ENCODE data around the gene TAF6L. TPM values are rescaled to one million over a fixed set of nuclear protein-coding genes. Genes with fewer than 3 reads are reported as not detected.
A peak's percentile ranks its signal among the peaks of the same experiment; 100 is the strongest.

The TAF6L gene
- total and polyA plus RNA-seq, 2 of the 8 experiments (the other 6 are each of a cell fraction or from before 2014, with no cell fraction given), result 24.8 to 31.9 TPM

DNA sequence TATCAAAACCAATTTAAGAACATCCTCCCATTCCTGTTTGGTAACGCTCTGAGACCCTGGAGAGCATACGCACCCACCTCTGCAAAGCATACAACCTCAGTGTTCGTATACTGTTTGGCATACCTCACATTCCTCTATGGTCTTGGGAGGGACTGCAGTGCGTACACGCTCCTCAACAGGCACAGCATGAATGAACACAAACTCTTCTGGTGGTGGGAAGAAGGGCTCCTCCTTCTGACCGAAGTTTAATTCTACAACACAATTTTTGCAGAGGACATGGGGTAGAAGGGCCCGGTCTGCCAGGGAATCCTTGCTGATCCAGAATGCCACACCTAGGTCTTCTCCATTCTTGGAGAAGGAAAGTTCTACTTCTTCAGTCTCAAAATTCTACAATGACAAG, 49.2 kb upstream of the TAF6L start:
- Histone ChIP-seq H2AK5ac (ENCODE audit: low read depth, low read length) (no peak overlapping the region), H3K36me3 (ENCODE audit: control insufficient read depth in 2 of 4, insufficient read depth in 4 of 4, low read length in 3 of 4) (peaks cover 36 to 74% (median 62%) of the 10 kb centered on the region in 4 experiments), H4K20me1 (replicated peaks in 1 of 2; ENCODE audit: control insufficient read depth in 1 of 2, insufficient read depth in 2 of 2, low read length in 2 of 2) (peaks cover 12 to 17% of the 10 kb centered on the region in 2 experiments), H3K9ac (replicated peaks in 1 of 4; ENCODE audit: extremely low read depth in 1 of 4, low read depth in 3 of 4, low read length in 3 of 4) (no peak overlapping the region), H2AFZ (ENCODE audit: low read length) (no peak overlapping the region), H2BK5ac (ENCODE audit: low read depth, low read length) (no peak overlapping the region), H2BK120ac (replicated peaks; ENCODE audit: low read depth, low read length) (no peak overlapping the region), H3K79me1 (ENCODE audit: low read depth, low read length) (0 out of 2 replicates have a peak, but pooled peaks cover 2% of the 10 kb centered on the region), H2BK20ac (ENCODE audit: low read length) (no peak overlapping the region), H3K4me2 (ENCODE audit: insufficient read depth in 1 of 2, low read depth in 2 of 2, low read length in 2 of 2) (no peak overlapping the region), H3K9me3 (ENCODE audit: insufficient read depth in 2 of 2, low read depth in 1 of 2, low read length in 1 of 2) (no peaks in the 10 kb centered on the region), H2BK15ac (ENCODE audit: low read length) (no peak overlapping the region), H3K56ac (replicated peaks; ENCODE audit: insufficient read length, low read depth, low read length) (no peak overlapping the region), H4K91ac (replicated peaks; ENCODE audit: insufficient read length, low read length) (no peak overlapping the region), H3K14ac (ENCODE audit: insufficient read length) (no peak overlapping the region), H3K4ac (replicated peaks; ENCODE audit: insufficient read length, low read depth, low read length) (no peak overlapping the region), H3K4me1 (replicated peaks in 1 of 4; ENCODE audit: control insufficient read depth in 3 of 4, insufficient read depth in 4 of 4, low read length in 3 of 4) (no peaks in the 10 kb centered on the region; a peak in 3 of 7 replicates), H3K27ac (ENCODE audit: low read depth, low read length) (no peak overlapping the region), H3K23ac (ENCODE audit: insufficient read length) (no peak overlapping the region), H4K8ac (ENCODE audit: extremely low read depth, insufficient read depth, low read length) (no peak overlapping the region), H3K18ac (ENCODE audit: extremely low read depth, low read length) (no peak overlapping the region), H3K23me2 (ENCODE audit: low read depth, low read length) (peaks cover 9% of the 10 kb centered on the region), H3K27me3 (replicated peaks in 1 of 4; ENCODE audit: control insufficient read depth in 3 of 4, extremely low read depth in 1 of 4, insufficient read depth in 3 of 4, low read length in 3 of 4) (no peaks in the 10 kb centered on the region), H2BK12ac (ENCODE audit: low read depth, low read length) (no peak overlapping the region), H3K4me3 (ENCODE audit: extremely low read depth in 1 of 4, insufficient read depth in 2 of 4, low read depth in 3 of 4, low read length in 4 of 4) (no peak overlapping the region), H4K5ac (ENCODE audit: insufficient read length, low read depth, low read length) (no peak overlapping the region), H3K79me2 (ENCODE audit: control insufficient read depth in 1 of 2, insufficient read depth in 2 of 2, low read length in 2 of 2) (peaks cover 18 to 56% of the 10 kb centered on the region in 2 experiments)
- WGBS, 2 experiments (ENCODE audit: extremely low coverage in 1 of 2, insufficient coverage in 1 of 2, insufficient read length in 1 of 2, insufficient replicate concordance in 2 of 2, low coverage in 1 of 2, low lambda C conversion rate in 2 of 2, missing lambda C conversion rate in 1 of 2), result 92% methylated on average over 7 of the region's 7 CpGs; no CpG with 5 or more reads in 1 of the 2 experiments
- FAIRE-seq (no peak), DNase-seq (ENCODE audit: low read depth in 1 of 2, low spot score in 2 of 2) (no peak)
- CTCF ChIA-PET (ENCODE audit: partially characterized antibody), result no interaction called here
- POLR2A ChIA-PET (ENCODE audit: partially characterized antibody), result interaction anchor here (3.5 to 61.4 kb wide), 4 partner anchors 7 to 62 kb away, joined by 15 to 2041 read pairs (median 156); partner anchors contain the start of genes BSCL2, C11orf98, CSKMT and GANAB
- TF ChIP-seq CEBPB (IDR thresholded peaks at IDR 0.05; ENCODE audit: low read depth, low read length) (no peak), SUZ12 (IDR thresholded peaks at IDR 0.05; ENCODE audit: low read length) (no peak), NANOG (IDR thresholded peaks at IDR 0.05; ENCODE audit: insufficient read depth, low read depth, low read length, poor library complexity, severe bottlenecking) (no peak), TBP (IDR thresholded peaks at IDR 0.05; ENCODE audit: low read depth, low read length) (no peak), BCL11A (IDR thresholded peaks at IDR 0.05; ENCODE audit: low read depth in 2 of 2, low read length in 2 of 2) (no peak), EP300 (IDR thresholded peaks at IDR 0.05; ENCODE audit: borderline replicate concordance in 1 of 2, low read depth in 2 of 2, low read length in 2 of 2) (no peak), JUND (IDR thresholded peaks at IDR 0.05; ENCODE audit: low read length) (no peak), EGR1 (IDR thresholded peaks at IDR 0.05; ENCODE audit: borderline replicate concordance, low read depth, low read length) (no peak), TEAD4 (IDR thresholded peaks at IDR 0.05; ENCODE audit: low read depth, low read length) (peak; percentile 64; the same call in 1 of the 2 replicates), YY1 (IDR thresholded peaks at IDR 0.05; ENCODE audit: low read depth, low read length) (no peak), RAD21 (IDR thresholded peaks at IDR 0.05 in 1 of 2, conservative IDR thresholded peaks at IDR 0.05 in 1 of 2; ENCODE audit: low read depth in 2 of 2, low read length in 2 of 2) (peak in 1 of 2 experiments; percentile 6; a peak in 1 of 4 replicates)
- TF ChIP-seq, protein P1, sequence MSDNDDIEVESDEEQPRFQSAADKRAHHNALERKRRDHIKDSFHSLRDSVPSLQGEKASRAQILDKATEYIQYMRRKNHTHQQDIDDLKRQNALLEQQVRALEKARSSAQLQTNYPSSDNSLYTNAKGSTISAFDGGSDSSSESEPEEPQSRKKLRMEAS (IDR thresholded peaks at IDR 0.05), result no peak
- TF ChIP-seq, protein P2, sequence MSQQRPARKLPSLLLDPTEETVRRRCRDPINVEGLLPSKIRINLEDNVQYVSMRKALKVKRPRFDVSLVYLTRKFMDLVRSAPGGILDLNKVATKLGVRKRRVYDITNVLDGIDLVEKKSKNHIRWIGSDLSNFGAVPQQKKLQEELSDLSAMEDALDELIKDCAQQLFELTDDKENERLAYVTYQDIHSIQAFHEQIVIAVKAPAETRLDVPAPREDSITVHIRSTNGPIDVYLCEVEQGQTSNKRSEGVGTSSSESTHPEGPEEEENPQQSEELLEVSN (IDR thresholded peaks at IDR 0.05), result no peak

All from H1 (cell line).